ENCODE data around the gene POLR1D.

The POLR1D gene

DNA sequence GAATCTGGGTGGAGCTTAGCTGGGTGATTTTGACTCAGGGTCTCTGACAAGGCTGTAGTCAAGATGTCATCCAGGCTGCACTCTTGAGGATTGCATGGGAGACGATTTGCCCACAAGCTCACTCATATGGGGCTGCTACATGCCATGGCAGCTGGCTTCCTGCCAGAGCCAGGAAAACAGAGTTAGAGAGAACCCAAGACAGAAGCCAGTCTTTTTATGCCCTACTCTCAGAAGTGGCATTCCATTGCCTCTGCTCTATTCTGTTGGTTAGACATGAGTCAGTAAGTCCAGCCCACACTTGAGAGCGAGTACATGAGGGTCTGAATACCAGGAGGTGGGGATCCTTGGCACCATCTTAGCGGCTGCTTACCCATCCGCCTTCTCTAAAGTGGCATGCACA is 9.5 kb downstream of the POLR1D start:
- H4K20me1 ChIP-seq, result peaks cover 83 to 98% (median 92%) of the 10 kb centered on the region in 11 experiments
- TF ChIP-seq Cebpa-rat (IDR thresholded peaks at IDR 0.05), result no peak
- H3K27ac ChIP-seq, result no peak overlapping the region
- peaks cover 0 to 18% (median under 1%) of the 10 kb centered on the region in 10 experiments; a peak in 8 of 20 replicates for H3K4me1 ChIP-seq
- H3K4me3 ChIP-seq, result no peak overlapping the region
- H3K36me3 ChIP-seq, result peaks cover 57 to 92% (median 87%) of the 10 kb centered on the region in 11 experiments
- no peaks in the 10 kb centered on the region for H3K9me3 ChIP-seq (replicated peaks in 1 of 11)
- H3K4me2 ChIP-seq, result no peak overlapping the region
- H3K27me3 ChIP-seq, result no peaks in the 10 kb centered on the region
- no peak overlapping the region for H3K9ac ChIP-seq

DNA sequence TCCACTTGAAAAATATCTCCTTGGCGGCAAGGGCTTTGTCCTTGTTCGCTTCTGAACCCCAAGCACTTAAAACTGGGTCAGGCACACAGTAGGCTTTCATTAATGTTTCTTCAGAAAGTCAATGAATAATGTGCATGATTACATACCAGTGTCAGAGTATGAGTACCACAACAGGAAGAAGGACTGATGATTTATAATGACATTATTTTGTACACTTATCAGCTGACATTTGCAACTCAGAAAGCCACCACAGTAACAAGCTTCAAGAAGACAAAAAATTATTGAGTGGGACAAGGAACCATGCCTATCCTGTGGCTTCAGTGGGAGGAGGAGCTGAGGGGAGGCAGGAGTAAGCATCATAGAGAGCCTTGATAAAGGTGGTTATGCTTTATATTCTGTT is 10.0 kb downstream of the POLR1D start:
- H3K4me2 ChIP-seq, result no peak overlapping the region
- H3K27me3 ChIP-seq, result no peaks in the 10 kb centered on the region
- H3K27ac ChIP-seq, result no peak overlapping the region
- H3K36me3 ChIP-seq, result peaks cover 57 to 87% (median 82%) of the 10 kb centered on the region in 11 experiments
- H3K9ac ChIP-seq, result no peak overlapping the region
- H3K9me3 ChIP-seq (replicated peaks in 1 of 11), result no peaks in the 10 kb centered on the region
- peaks cover 0 to 21% (median 6%) of the 10 kb centered on the region in 10 experiments; a peak in 15 of 20 replicates for H3K4me1 ChIP-seq
- no peak for TF ChIP-seq Cebpa-rat (IDR thresholded peaks at IDR 0.05)
- H3K4me3 ChIP-seq, result no peak overlapping the region
- peaks cover 80 to 98% (median 90%) of the 10 kb centered on the region in 11 experiments for H4K20me1 ChIP-seq

DNA sequence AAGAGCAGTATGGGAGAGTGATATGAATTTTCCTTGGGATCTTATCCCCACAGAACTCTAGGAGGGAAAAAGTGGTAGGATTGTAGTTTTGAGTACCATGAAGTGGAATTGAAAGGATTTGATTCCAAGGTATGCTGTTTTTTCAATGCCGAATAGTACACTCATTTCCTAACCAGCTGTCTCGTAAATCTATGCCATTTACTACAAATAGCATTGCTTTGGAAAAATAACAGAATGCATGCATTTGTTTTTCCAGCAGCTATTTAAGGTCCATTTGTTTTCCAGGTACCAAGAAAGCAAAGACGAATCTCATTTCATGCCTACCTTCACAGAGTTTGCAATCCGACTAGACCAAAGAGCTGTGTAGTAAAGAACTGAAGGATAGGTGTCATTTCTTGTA is 10.5 kb downstream of the POLR1D start:
- H4K20me1 ChIP-seq, result peaks cover 77 to 98% (median 90%) of the 10 kb centered on the region in 11 experiments
- TF ChIP-seq Cebpa-rat (IDR thresholded peaks at IDR 0.05), result no peak

DNA sequence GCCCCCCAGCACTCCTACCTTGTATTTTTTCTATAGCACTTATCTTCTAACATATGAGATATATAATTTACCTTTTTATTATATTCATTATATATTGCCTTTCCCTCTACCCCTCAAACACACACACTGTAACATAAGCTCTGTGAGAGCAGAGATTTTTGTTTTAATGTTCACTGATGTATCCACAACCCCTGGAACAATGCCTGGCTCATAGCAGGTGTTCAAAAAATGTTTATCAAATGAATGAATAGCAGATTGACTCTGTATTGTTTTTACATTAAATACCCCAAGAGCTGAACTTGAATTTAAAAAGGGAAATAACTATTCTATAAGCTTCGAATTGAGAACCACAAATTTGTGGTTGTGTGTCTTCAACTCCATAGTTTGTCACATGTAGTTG is 11.0 kb downstream of the POLR1D start:
- Histone ChIP-seq H3K4me3 (no peak overlapping the region), H3K9ac (no peak overlapping the region), H3K4me2 (no peak overlapping the region), H3K27ac (no peak overlapping the region), H3K9me3 (replicated peaks in 1 of 11) (no peaks in the 10 kb centered on the region), H3K27me3 (no peaks in the 10 kb centered on the region), H4K20me1 (peaks cover 76 to 98% (median 90%) of the 10 kb centered on the region in 11 experiments), H3K36me3 (peaks cover 50 to 81% (median 75%) of the 10 kb centered on the region in 11 experiments), H3K4me1 (peaks cover 0 to 22% (median 11%) of the 10 kb centered on the region in 10 experiments; a peak in 14 of 20 replicates)
- no peak for TF ChIP-seq Cebpa-rat (IDR thresholded peaks at IDR 0.05)

More for the DNA sequence above, 10.5 kb downstream of the POLR1D start:
- H3K4me1 ChIP-seq, result peaks cover 0 to 22% (median 9%) of the 10 kb centered on the region in 10 experiments; a peak in 14 of 20 replicates
- H3K27ac ChIP-seq, result no peak overlapping the region
- H3K9me3 ChIP-seq (replicated peaks in 1 of 11), result no peaks in the 10 kb centered on the region
- H3K36me3 ChIP-seq, result peaks cover 54 to 81% (median 78%) of the 10 kb centered on the region in 11 experiments
- no peaks in the 10 kb centered on the region for H3K27me3 ChIP-seq
- H3K4me2 ChIP-seq, result no peak overlapping the region
- no peak overlapping the region for H3K4me3 ChIP-seq
- H3K9ac ChIP-seq, result no peak overlapping the region

DNA sequence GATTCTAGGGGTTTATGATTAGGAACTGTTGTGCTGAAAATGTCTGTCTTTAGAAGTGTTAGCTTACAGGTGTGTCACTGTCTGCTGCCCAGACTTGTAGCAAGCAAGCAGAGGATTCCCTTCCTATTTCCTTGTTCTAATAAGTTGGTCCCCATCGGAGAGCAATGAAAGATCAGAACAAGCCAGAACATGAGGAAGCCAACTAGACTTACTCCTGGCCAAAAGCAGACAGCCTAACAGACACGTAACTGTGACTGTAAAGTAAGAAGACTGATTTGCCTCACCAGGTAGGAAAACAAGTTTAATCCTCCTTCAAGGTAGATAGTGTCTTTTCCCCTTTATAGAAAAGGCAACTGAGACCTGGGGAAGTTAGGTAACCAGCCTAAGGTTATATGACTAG is 12.5 kb downstream of the POLR1D start:
- Histone ChIP-seq H3K9ac (no peak overlapping the region), H3K27ac (peak overlapping the region in 2 of 11 experiments; percentile 1 to 53; a peak in 1 of 22 replicates), H3K9me3 (replicated peaks in 1 of 11) (no peaks in the 10 kb centered on the region), H3K27me3 (no peaks in the 10 kb centered on the region), H3K4me1 (peaks cover 0 to 36% (median 12%) of the 10 kb centered on the region in 10 experiments; a peak in 14 of 20 replicates), H3K36me3 (peaks cover 37 to 77% (median 64%) of the 10 kb centered on the region in 11 experiments), H4K20me1 (peaks cover 67 to 98% (median 88%) of the 10 kb centered on the region in 11 experiments), H3K4me2 (no peak overlapping the region; a peak in 1 of 22 replicates), H3K4me3 (no peak overlapping the region)
- no peak for TF ChIP-seq Cebpa-rat (IDR thresholded peaks at IDR 0.05)

DNA sequence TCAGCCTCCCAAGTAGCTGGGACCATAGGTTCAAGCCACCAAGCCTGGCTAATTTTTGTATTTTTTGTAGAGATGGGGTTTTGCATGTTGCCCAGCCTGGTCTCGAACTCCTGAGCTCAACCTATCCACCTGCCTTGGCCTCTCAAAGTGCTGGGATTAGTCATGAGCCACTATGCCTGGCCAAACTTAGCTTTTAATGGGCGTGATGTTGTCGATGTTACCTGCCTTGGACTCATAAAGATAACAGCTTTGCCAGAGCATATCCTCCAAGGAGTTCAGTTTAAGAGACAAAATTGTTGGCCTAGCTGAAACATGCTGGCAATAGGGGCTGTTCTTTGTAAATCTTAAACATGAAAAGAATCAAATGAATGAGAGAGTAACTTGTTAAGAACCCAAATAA is 13.1 kb downstream of the POLR1D start:
- no peak overlapping the region for H3K9ac ChIP-seq
- peak overlapping the region in 2 of 11 experiments; percentile 39 to 53; a peak in 3 of 22 replicates for H3K27ac ChIP-seq
- H3K27me3 ChIP-seq, result no peaks in the 10 kb centered on the region
- H3K36me3 ChIP-seq, result peaks cover 41 to 77% (median 65%) of the 10 kb centered on the region in 11 experiments
- no peak for TF ChIP-seq Cebpa-rat (IDR thresholded peaks at IDR 0.05)
- H3K4me1 ChIP-seq, result peaks cover 0 to 37% (median 12%) of the 10 kb centered on the region in 10 experiments; a peak in 14 of 20 replicates
- no peak overlapping the region for H3K4me3 ChIP-seq
- peak overlapping the region in 2 of 11 experiments; percentile 32 to 43; a peak in 3 of 22 replicates for H3K4me2 ChIP-seq
- H4K20me1 ChIP-seq, result peaks cover 64 to 98% (median 87%) of the 10 kb centered on the region in 11 experiments
- no peaks in the 10 kb centered on the region for H3K9me3 ChIP-seq (replicated peaks in 1 of 11)

DNA sequence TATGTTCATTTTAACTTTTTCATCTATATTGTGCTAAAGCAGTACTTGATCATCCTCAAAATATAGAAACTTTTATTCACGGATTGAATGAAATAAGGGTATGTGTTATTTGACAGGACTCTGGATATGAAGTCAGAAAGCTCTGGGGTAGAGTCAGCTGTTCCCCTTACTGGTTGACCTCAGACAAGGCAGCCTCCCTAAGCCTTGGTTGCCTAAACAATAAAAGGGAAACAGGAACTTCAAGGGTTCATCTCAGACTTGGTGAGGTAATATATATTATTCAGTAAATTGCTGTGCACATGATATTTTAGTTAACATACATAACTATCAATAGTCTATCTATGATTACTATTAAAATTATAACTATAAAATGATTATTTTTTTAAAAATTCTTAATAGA is 13.6 kb downstream of the POLR1D start:
- Histone ChIP-seq H3K27me3 (no peaks in the 10 kb centered on the region), H3K4me2 (no peak overlapping the region; a peak in 1 of 22 replicates), H3K4me3 (no peak overlapping the region), H4K20me1 (peaks cover 59 to 98% (median 85%) of the 10 kb centered on the region in 11 experiments), H3K4me1 (peaks cover 0 to 37% (median 12%) of the 10 kb centered on the region in 10 experiments; a peak in 14 of 20 replicates), H3K27ac (peak overlapping the region in 2 of 11 experiments; percentile 39 to 53; a peak in 2 of 22 replicates), H3K9me3 (replicated peaks in 1 of 11) (no peaks in the 10 kb centered on the region), H3K9ac (no peak overlapping the region), H3K36me3 (peaks cover 41 to 77% (median 62%) of the 10 kb centered on the region in 11 experiments)
- TF ChIP-seq Cebpa-rat (IDR thresholded peaks at IDR 0.05), result no peak

DNA sequence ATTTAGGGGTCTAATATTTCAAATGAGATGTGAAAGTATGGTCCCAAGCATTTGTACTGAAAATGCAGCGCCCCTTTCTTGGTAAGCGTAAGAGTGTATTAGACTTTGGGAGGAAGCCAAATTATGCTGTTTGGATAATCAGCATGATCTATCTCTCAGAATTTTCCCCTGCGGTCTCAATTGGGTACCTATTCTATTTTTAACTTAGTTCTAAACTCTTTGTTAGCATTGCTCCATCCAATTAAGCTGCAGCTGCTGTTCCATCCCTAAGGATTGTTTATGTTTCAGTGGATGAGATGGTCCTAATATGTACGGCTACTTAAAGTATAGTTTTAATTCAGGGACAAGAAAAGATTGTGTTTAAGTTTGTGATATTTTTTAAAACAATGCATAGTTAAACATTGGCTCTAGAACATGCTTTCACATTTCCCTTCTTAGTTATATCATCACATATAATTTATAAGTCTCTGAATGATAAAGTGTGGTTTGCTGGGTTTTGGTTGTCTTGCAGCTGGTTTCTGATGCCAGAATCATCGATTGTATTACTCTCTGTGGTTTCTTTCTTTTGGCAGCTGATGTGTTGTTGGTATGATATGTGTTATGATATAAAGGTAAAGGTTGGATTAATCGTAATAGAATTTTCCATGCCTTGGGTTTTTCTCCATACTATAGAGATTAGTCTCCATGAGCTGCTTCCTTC is 15.0 kb downstream of the POLR1D start:
- TF ChIP-seq Cebpa-rat (IDR thresholded peaks at IDR 0.05), result no peak
- peaks cover 32 to 64% (median 54%) of the 10 kb centered on the region in 11 experiments for H3K36me3 ChIP-seq
- H3K9ac ChIP-seq, result no peak overlapping the region
- peak overlapping the region in 4 of 11 experiments; percentile 1 to 25 (median 4); a peak in 3 of 22 replicates for H3K4me2 ChIP-seq
- peaks cover 47 to 96% (median 76%) of the 10 kb centered on the region in 11 experiments; a peak in 21 of 22 replicates for H4K20me1 ChIP-seq
- H3K9me3 ChIP-seq (replicated peaks in 1 of 11), result no peaks in the 10 kb centered on the region
- no peak overlapping the region for H3K4me3 ChIP-seq
- H3K27ac ChIP-seq, result no peak overlapping the region
- H3K27me3 ChIP-seq, result no peaks in the 10 kb centered on the region
- H3K4me1 ChIP-seq, result peaks cover 4 to 34% (median 15%) of the 10 kb centered on the region in 10 experiments; a peak in 19 of 20 replicates

DNA sequence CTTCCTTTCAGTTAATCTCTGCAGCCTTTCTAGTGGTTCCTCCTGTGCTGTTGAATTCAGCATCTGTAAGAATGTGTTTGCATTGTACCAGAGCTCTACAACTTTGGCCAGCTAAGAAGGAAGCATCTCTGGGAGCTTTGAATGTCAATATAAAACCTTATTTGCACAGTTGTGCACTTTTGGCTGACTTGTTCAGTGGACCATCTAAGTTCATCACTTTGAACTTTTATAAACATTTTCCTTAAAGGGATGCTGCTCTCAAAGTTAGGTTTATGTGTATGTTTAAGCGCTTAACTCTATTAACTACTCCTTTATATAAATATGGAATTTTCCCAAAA is 15.6 kb downstream of the POLR1D start:
- H3K4me1 ChIP-seq, result peaks cover 10 to 39% (median 20%) of the 10 kb centered on the region in 10 experiments
- peaks cover 48 to 96% (median 76%) of the 10 kb centered on the region in 11 experiments; a peak in 21 of 22 replicates for H4K20me1 ChIP-seq
- H3K4me2 ChIP-seq, result 0 out of 22 replicates have a peak overlapping the region, but pooled peaks of 4 of the 11 experiments have one; percentile 1 to 22 (median 4)
- no peak for TF ChIP-seq Cebpa-rat (IDR thresholded peaks at IDR 0.05)
- H3K27ac ChIP-seq, result no peak overlapping the region
- no peaks in the 10 kb centered on the region for H3K9me3 ChIP-seq (replicated peaks in 1 of 11)
- no peak overlapping the region for H3K4me3 ChIP-seq
- no peak overlapping the region for H3K9ac ChIP-seq
- no peaks in the 10 kb centered on the region for H3K27me3 ChIP-seq
- peaks cover 27 to 59% (median 49%) of the 10 kb centered on the region in 11 experiments; a peak in 21 of 22 replicates for H3K36me3 ChIP-seq

Data from BLaER1 treated with 17β-estradiol and CSF1 and Interleukin-3, amounts not matched to agents 10 nM and 100 nM (cell line).